Endothelial cell of umbilical vein (primary cell): ENCODE measurements around the gene ADH1A. TPM values are rescaled to one million over a fixed set of nuclear protein-coding genes. Genes with fewer than 3 reads are reported as not detected.
"Not testable (repeated sequence)": the region's sequence is repeated elsewhere in the genome, so short reads cannot be mapped to it uniquely, and the experiment has no call there.

Experiments
- BruUV-seq: library from RNA; stranded (reverse); fragments of 400-500 nt; replicated peaks from 2 replicates; lab custom pipeline; 2021; lab: Mats Ljungman, UMichigan
- CTCF ChIA-PET: fragments of 300-600, 350-600 bp; sonication (Branson Sonifier 250); formaldehyde crosslinking; loops from one replicate; lab custom pipeline; 2021; ENCODE audit warnings: antibody characterized with exemption, inconsistent platforms; lab: Charles Lee
- POLR2A ChIA-PET: fragments of 300-600, 350-600 bp; sonication (Branson Sonifier 250); formaldehyde crosslinking; loops from one replicate; lab custom pipeline; 2021; ENCODE audit warnings: antibody characterized with exemption, inconsistent platforms; lab: Charles Lee
- DNase-seq: peaks from one replicate; pipeline ENCODE4 v3.0.0-alpha.2; 2011; ENCODE audit warnings: low read depth, low spot score
- FAIRE-seq: peaks from 2 replicates; lab custom pipeline; 2011; peaks lifted over from hg19 to GRCh38; lab: Jason Lieb, UNC
- H2AFZ ChIP-seq: 2 replicates; pipeline ENCODE4 v1.6.0; 2012; ENCODE audit warnings: low read depth, low read length, control low read depth, inconsistent platforms
- H3K27ac ChIP-seq: 2 replicates; pipeline ENCODE4 v1.5.1; 2011; ENCODE audit warnings: low read depth, mild to moderate bottlenecking, control low read depth, low read length, moderate library complexity; ENCODE audit not compliant: insufficient read depth
- H3K27me3 ChIP-seq, 2 experiments: 2 replicates each; pipeline versions ENCODE4 v1.6.0 to v1.6.1; 2011; ENCODE audit warnings: low read length in 2 of 2, mixed read lengths in 1 of 2; ENCODE audit not compliant: control insufficient read depth in 2 of 2, insufficient read depth in 2 of 2
- H3K36me3 ChIP-seq, 2 experiments: 2 replicates in 1 of 2; 3 replicates in 1 of 2; pipeline ENCODE4 v1.5.1; 2011; ENCODE audit warnings: low read length in 2 of 2, mild to moderate bottlenecking in 1 of 2, moderate library complexity in 1 of 2; ENCODE audit not compliant: control insufficient read depth in 2 of 2, insufficient read depth in 2 of 2; ENCODE audit errors: extremely low read depth in 1 of 2
- H3K4me1 ChIP-seq: 3 replicates; pipeline ENCODE4 v1.5.1; 2011; ENCODE audit warnings: mild to moderate bottlenecking, low read length; ENCODE audit not compliant: control insufficient read depth, insufficient read depth; ENCODE audit errors: extremely low read depth
- H3K4me2 ChIP-seq: 2 replicates; pipeline ENCODE4 v1.6.1; 2011; ENCODE audit warnings: low read length, control low read depth, mixed read lengths; ENCODE audit not compliant: insufficient read depth
- H3K4me3 ChIP-seq, 3 experiments: fragments of 200-600 bp in 1 of 3; sonication (generic), shearing (Covaris generic) in 1 of 3; replicated peaks in 1 of 3; 2 replicates each; pipeline ENCODE4 v1.5.1; 2011 to 2016; ENCODE audit warnings: control low read depth in 3 of 3, low read length in 3 of 3, mild to moderate bottlenecking in 2 of 3, inconsistent platforms in 1 of 3, low read depth in 1 of 3, moderate library complexity in 1 of 3; ENCODE audit not compliant: insufficient read depth in 1 of 3
- H3K79me2 ChIP-seq: 2 replicates; pipeline ENCODE4 v1.6.0; 2012; ENCODE audit warnings: low read length, inconsistent platforms; ENCODE audit not compliant: control insufficient read depth, insufficient read depth
- H3K9ac ChIP-seq: replicated peaks from 2 replicates; pipeline ENCODE3; 2011; ENCODE audit warnings: low read length, control low read depth; ENCODE audit not compliant: insufficient read depth; ENCODE audit errors: extremely low read depth
- H3K9me1 ChIP-seq: replicated peaks from 3 replicates; pipeline ENCODE4 v1.6.0; 2011; ENCODE audit warnings: mild to moderate bottlenecking, low read length; ENCODE audit not compliant: control insufficient read depth, insufficient read depth; ENCODE audit errors: extremely low read depth
- H3K9me3 ChIP-seq: replicated peaks from 2 replicates; pipeline ENCODE4 v1.5.1; 2012; ENCODE audit warnings: low read length, inconsistent platforms; ENCODE audit not compliant: control insufficient read depth, insufficient read depth
- H4K20me1 ChIP-seq: replicated peaks from 2 replicates; pipeline ENCODE3; 2011; ENCODE audit warnings: mild to moderate bottlenecking, low read length; ENCODE audit not compliant: control insufficient read depth, insufficient read depth; ENCODE audit errors: extremely low read depth
- dilution Hi-C: fragments of 300-500 bp; cut with MboI; formaldehyde crosslinking; loops from one replicate; pipeline ENCODE4 v1.15.0; 2019; ENCODE audit warnings: low sequenced_read_pairs; ENCODE audit not compliant: extremely low pct_ligation_motif_present
- intact Hi-C: fragments of 100-400 bp; cut with micrococcal nuclease; formaldehyde crosslinking; loops from one replicate; pipeline ENCODE4 v1.10.0; 2022
- polyA plus RNA-seq, 4 experiments: library from polyadenylated mRNA; depleted of rRNA in 3 of 4; stranded (reverse) in 3 of 4; unstranded in 1 of 4; fragments of >200 nt; gene quantifications; 2 replicates each; pipeline versions ENCODE4 v1.2.1 to v1.2.3, GENCODE V29; 2011 to 2012; ENCODE audit warnings: missing spikeins in 1 of 4
- total RNA-seq: library from RNA; stranded (reverse); gene quantifications from 2 replicates; pipeline ENCODE4 v1.2.3, GENCODE V29; 2021

The ADH1A gene
- total and polyA plus RNA-seq, 2 donors (not counting 3 experiments of a cell fraction or from before 2014, with no cell fraction given), result not detected

DNA sequence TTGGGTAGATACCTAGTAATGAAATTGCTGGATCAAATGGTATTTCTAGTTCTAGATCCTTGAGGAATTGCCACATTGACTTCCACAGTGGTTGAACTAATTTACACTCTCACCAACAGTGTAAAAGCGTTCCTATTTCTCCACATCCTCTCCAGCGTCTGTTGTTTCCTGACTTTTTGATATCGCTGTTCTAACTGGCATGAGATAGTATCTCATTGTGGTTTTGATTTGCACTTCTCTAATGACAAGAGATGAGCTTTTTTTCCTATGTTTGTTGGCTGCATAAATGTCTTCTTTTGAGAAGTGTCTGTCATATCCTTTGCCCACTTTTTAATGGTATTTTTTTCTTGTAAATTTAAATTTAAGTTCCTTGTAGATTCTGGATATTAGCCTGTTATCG, 63.1 kb downstream of the ADH1A start:
- POLR2A ChIA-PET, FAIRE-seq: not testable (repeated sequence)

More for the DNA sequence above, 63.1 kb downstream of the ADH1A start:
- H4K20me1 ChIP-seq, intact Hi-C loops, H3K9me3 ChIP-seq, H3K9me1 ChIP-seq, dilution Hi-C loops, H3K4me1 ChIP-seq, H3K79me2 ChIP-seq, H3K36me3 ChIP-seq, H3K4me2 ChIP-seq, H3K4me3 ChIP-seq, BruUV-seq, H2AFZ ChIP-seq, H3K9ac ChIP-seq, H3K27me3 ChIP-seq, H3K27ac ChIP-seq, DNase-seq, CTCF ChIA-PET: not testable (repeated sequence)

Other genes starting within 250 kb of the ADH1A start
- 101 and 103 TPM in 2 replicates for gene ADH5, start 202.2 kb downstream of the ADH1A start, total RNA-seq
- 53.4 and 89.2 TPM in 2 replicates for gene ADH5, start 202.2 kb downstream of the ADH1A start, polyA plus RNA-seq
- not detected in 2 replicates for gene ADH4, start 146.7 kb downstream of the ADH1A start, total RNA-seq
- not detected in 2 replicates for gene ADH4, start 146.7 kb downstream of the ADH1A start, polyA plus RNA-seq
- gene ADH6, start 71.7 kb downstream of the ADH1A start, total RNA-seq, result not detected in 2 replicates
- gene ADH6, start 71.7 kb downstream of the ADH1A start, polyA plus RNA-seq, result not detected in 2 replicates
- gene ADH1B, start 30.4 kb upstream of the ADH1A start, total RNA-seq, result not detected in 2 replicates
- gene ADH1B, start 30.4 kb upstream of the ADH1A start, polyA plus RNA-seq, result not detected in 2 replicates
- gene ADH1C, start 61.8 kb upstream of the ADH1A start, total RNA-seq, result not detected in 2 replicates
- gene ADH1C, start 61.8 kb upstream of the ADH1A start, polyA plus RNA-seq, result not detected in 2 replicates
- not detected in 2 replicates for gene ADH7, start 144.4 kb upstream of the ADH1A start, total RNA-seq
- not detected in 2 replicates for gene ADH7, start 144.4 kb upstream of the ADH1A start, polyA plus RNA-seq
- gene C4orf17, start 220.0 kb upstream of the ADH1A start, total RNA-seq, result not detected in 2 replicates
- gene C4orf17, start 220.0 kb upstream of the ADH1A start, polyA plus RNA-seq, result not detected in 2 replicates